A673 (cell line): ENCODE data around the gene CFHR1.

Experiments used
- CTCF ChIP-seq: fragments of 300-800, 200-600 bp; sonication (generic); conservative IDR thresholded peaks from 2 replicates; pipeline ENCODE4 v1.5.1; 2017; ENCODE audit warnings: low read depth, mild to moderate bottlenecking, antibody characterized with exemption, low read length, moderate library complexity, mixed read lengths
- EZH2 ChIP-seq: fragments of 200-600 bp; sonication (generic); IDR thresholded peaks from 2 replicates; pipeline ENCODE4 v1.6.1; 2017; ENCODE audit warnings: borderline replicate concordance, low read depth, mild to moderate bottlenecking, mixed read lengths, antibody characterized with exemption, low read length; ENCODE audit not compliant: poor library complexity, severe bottlenecking

- TF ChIP-seq EZH2 (no peak), CTCF (no peak)
Measured at GRCh38 chr1:196861429-196861828, 41.9 kb downstream of the CFHR1 start.
